ENCODE data around the gene GPRC5D. TPM values are rescaled to one million over a fixed set of nuclear protein-coding genes. Genes with fewer than 3 reads are reported as not detected.

Gene GPRC5D
- total and polyA plus RNA-seq, 2 experiments from 2014 or later = not detected

GRCh38 chr12:12954356-12954755 is 2.4 kb upstream of the GPRC5D start:
- no peak overlapping the region for H2AFZ ChIP-seq
- 59 to 63% methylated on average over 4 of the region's 4 CpGs for WGBS, 2 experiments (ENCODE audit: low coverage in 1 of 2, low lambda C conversion rate in 2 of 2, missing lambda C conversion rate in 2 of 2)
- H3K4me1 ChIP-seq (ENCODE audit: insufficient read depth) = peaks cover 5% of the 10 kb centered on the region; the same call in 1 of the 2 replicates
- H3F3A ChIP-seq (ENCODE audit: insufficient read depth) = peaks cover 10% of the 10 kb centered on the region; the same call in 1 of the 2 replicates
- no peaks in the 10 kb centered on the region for H3K9me3 ChIP-seq (ENCODE audit: low read depth)
- TF ChIP-seq EZH2phosphoT487 (IDR thresholded peaks at IDR 0.05; ENCODE audit: insufficient read depth, low read depth) = no peak
- no peak for TF ChIP-seq EZH2 (IDR thresholded peaks at IDR 0.05; ENCODE audit: insufficient read depth, poor library complexity, severe bottlenecking)
- H3K27me3 ChIP-seq (replicated peaks; ENCODE audit: insufficient read depth) = no peaks in the 10 kb centered on the region
- H3K27ac ChIP-seq = no peak overlapping the region
- in situ Hi-C loops (cut with MboI) = no loop called here
- H3K4me2 ChIP-seq (ENCODE audit: unreplicated experiment) = no peak overlapping the region
- H3K79me2 ChIP-seq (ENCODE audit: insufficient read depth) = no peaks in the 10 kb centered on the region
- H3K4me3 ChIP-seq = no peak overlapping the region
- H4K20me1 ChIP-seq (ENCODE audit: insufficient read depth) = no peaks in the 10 kb centered on the region
- no peaks in the 10 kb centered on the region for H3K9me2 ChIP-seq (ENCODE audit: insufficient read depth)
- H3K36me3 ChIP-seq (ENCODE audit: low read depth) = no peaks in the 10 kb centered on the region
- DNase-seq = peak; percentile 46
- H3K9ac ChIP-seq = no peak overlapping the region

- no peaks in the 10 kb centered on the region for H3K27me3 ChIP-seq (replicated peaks; ENCODE audit: insufficient read depth)
- no peaks in the 10 kb centered on the region for H3K79me2 ChIP-seq (ENCODE audit: insufficient read depth)
- no peaks in the 10 kb centered on the region for H3K36me3 ChIP-seq (ENCODE audit: low read depth)
- H3F3A ChIP-seq (ENCODE audit: insufficient read depth) = peaks cover 16% of the 10 kb centered on the region; the same call in 1 of the 2 replicates
- peaks cover 12% of the 10 kb centered on the region; the same call in 1 of the 2 replicates for H3K4me1 ChIP-seq (ENCODE audit: insufficient read depth)
- TF ChIP-seq EZH2phosphoT487 (IDR thresholded peaks at IDR 0.05; ENCODE audit: insufficient read depth, low read depth) (no peak), EZH2 (IDR thresholded peaks at IDR 0.05; ENCODE audit: insufficient read depth, poor library complexity, severe bottlenecking) (no peak)
- no peaks in the 10 kb centered on the region for H3K9me2 ChIP-seq (ENCODE audit: insufficient read depth)
- H3K9me3 ChIP-seq (ENCODE audit: low read depth) = no peaks in the 10 kb centered on the region
- H3K4me3 ChIP-seq = no peak overlapping the region
- in situ Hi-C loops (cut with MboI) = no loop called here
- no peak overlapping the region for H3K4me2 ChIP-seq (ENCODE audit: unreplicated experiment)
- no peak overlapping the region for H3K27ac ChIP-seq
- no peak overlapping the region for H2AFZ ChIP-seq
- DNase-seq = no peak
- WGBS, 2 experiments (ENCODE audit: low coverage in 1 of 2, low lambda C conversion rate in 2 of 2, missing lambda C conversion rate in 2 of 2) = 57 to 78% methylated on average over 1 of the region's 1 CpG
- no peak overlapping the region for H3K9ac ChIP-seq
- H4K20me1 ChIP-seq (ENCODE audit: insufficient read depth) = no peaks in the 10 kb centered on the region
These were observed 466 bp downstream of the GPRC5D start for GRCh38 chr12:12951504-12951903.

GRCh38 chr12:12947902-12948301 is 4.1 kb downstream of the GPRC5D start:
- peaks cover 16% of the 10 kb centered on the region for H3K4me1 ChIP-seq (ENCODE audit: insufficient read depth)
- peak; percentile 40 for DNase-seq
- no peaks in the 10 kb centered on the region for H3K9me3 ChIP-seq (ENCODE audit: low read depth)
- H4K20me1 ChIP-seq (ENCODE audit: insufficient read depth) = no peaks in the 10 kb centered on the region
- H3K27ac ChIP-seq = no peak overlapping the region
- TF ChIP-seq EZH2phosphoT487 (IDR thresholded peaks at IDR 0.05; ENCODE audit: insufficient read depth, low read depth) (no peak), EZH2 (IDR thresholded peaks at IDR 0.05; ENCODE audit: insufficient read depth, poor library complexity, severe bottlenecking) (no peak)
- peaks cover 11% of the 10 kb centered on the region for H3F3A ChIP-seq (ENCODE audit: insufficient read depth)
- no peak overlapping the region for H3K9ac ChIP-seq
- no peaks in the 10 kb centered on the region for H3K9me2 ChIP-seq (ENCODE audit: insufficient read depth)
- H3K79me2 ChIP-seq (ENCODE audit: insufficient read depth) = no peaks in the 10 kb centered on the region
- H3K36me3 ChIP-seq (ENCODE audit: low read depth) = no peaks in the 10 kb centered on the region
- no peak overlapping the region for H3K4me3 ChIP-seq
- in situ Hi-C loops (cut with MboI) = no loop called here
- H2AFZ ChIP-seq = no peak overlapping the region
- H3K27me3 ChIP-seq (replicated peaks; ENCODE audit: insufficient read depth) = no peaks in the 10 kb centered on the region
- H3K4me2 ChIP-seq (ENCODE audit: unreplicated experiment) = no peak overlapping the region
- 78 to 80% methylated on average over 4 of the region's 4 CpGs for WGBS, 2 experiments (ENCODE audit: low coverage in 1 of 2, low lambda C conversion rate in 2 of 2, missing lambda C conversion rate in 2 of 2)

GRCh38 chr12:12946686-12947355 is 5.1 kb downstream of the GPRC5D start:
- in situ Hi-C loops (cut with MboI) = no loop called here
- Histone ChIP-seq H3K9me3 (ENCODE audit: low read depth) (no peaks in the 10 kb centered on the region), H3K4me1 (ENCODE audit: insufficient read depth) (peaks cover 16% of the 10 kb centered on the region), H3K27ac (peak overlapping the region; percentile 16), H3K9me2 (ENCODE audit: insufficient read depth) (no peaks in the 10 kb centered on the region), H3K4me2 (ENCODE audit: unreplicated experiment) (no peak overlapping the region), H3K9ac (no peak overlapping the region), H2AFZ (no peak overlapping the region), H3K36me3 (ENCODE audit: low read depth) (no peaks in the 10 kb centered on the region), H3K4me3 (no peak overlapping the region), H3K27me3 (replicated peaks; ENCODE audit: insufficient read depth) (no peaks in the 10 kb centered on the region), H3F3A (ENCODE audit: insufficient read depth) (peaks cover 11% of the 10 kb centered on the region), H4K20me1 (ENCODE audit: insufficient read depth) (no peaks in the 10 kb centered on the region), H3K79me2 (ENCODE audit: insufficient read depth) (no peaks in the 10 kb centered on the region)
- DNase-seq = peak; percentile 80
- WGBS, 2 experiments (ENCODE audit: low coverage in 1 of 2, low lambda C conversion rate in 2 of 2, missing lambda C conversion rate in 2 of 2) = 46 to 51% methylated on average over 7 of the region's 7 CpGs
- TF ChIP-seq EZH2 (IDR thresholded peaks at IDR 0.05; ENCODE audit: insufficient read depth, poor library complexity, severe bottlenecking) (no peak), EZH2phosphoT487 (IDR thresholded peaks at IDR 0.05; ENCODE audit: insufficient read depth, low read depth) (no peak)
